Natural killer cell (primary cell): ENCODE results near the gene C18orf63. TPM values are rescaled to one million over a fixed set of nuclear protein-coding genes. Genes with fewer than 3 reads are reported as not detected.
"Not testable (repeated sequence)": the region's sequence is repeated elsewhere in the genome, so short reads cannot be mapped to it uniquely, and the experiment has no call there.

ENCODE experiments used
- ATAC-seq, 3 donors: fragments of 150-1000 bp in 2 of 3; fragments of 200-7000 bp in 1 of 3; cut with Tn5 transposase; 1 replicate in 1 of 3; 2 replicates in 2 of 3; pipeline ENCODE4 v1.10.0; 2021; ENCODE audit warnings: mild to moderate bottlenecking in 2 of 3, moderate library complexity in 2 of 3
- DNase-seq, 2 donors: peaks; one replicate each; pipeline versions ENCODE4 v3.0.0 to v3.0.0-alpha.2; 2013 to 2021; ENCODE audit warnings: mixed read lengths in 1 of 2
- H3K27ac ChIP-seq: one replicate; pipeline ENCODE4 v1.5.1; 2013; ENCODE audit warnings: mild to moderate bottlenecking, low read length
- H3K27me3 ChIP-seq: one replicate; pipeline ENCODE4 v1.6.1; 2013; ENCODE audit warnings: low read length; ENCODE audit not compliant: control insufficient read depth, insufficient read depth
- H3K36me3 ChIP-seq: one replicate; pipeline ENCODE4 v1.6.1; 2013; ENCODE audit warnings: low read length; ENCODE audit not compliant: control insufficient read depth, insufficient read depth
- H3K4me1 ChIP-seq: one replicate; pipeline ENCODE4 v1.6.1; 2013; ENCODE audit warnings: low read length; ENCODE audit not compliant: control insufficient read depth, insufficient read depth
- H3K4me3 ChIP-seq: one replicate; pipeline ENCODE4 v1.5.1; 2013; ENCODE audit warnings: low read length
- H3K9me3 ChIP-seq: one replicate; pipeline ENCODE4 v1.6.1; 2013; ENCODE audit warnings: low read length; ENCODE audit not compliant: control insufficient read depth, insufficient read depth
- H3K27ac Mint-ChIP-seq, 2 donors: one replicate each; pipeline ENCODE4 v1.8.0; 2022; ENCODE audit warnings: mild to moderate bottlenecking in 2 of 2, mixed read lengths in 2 of 2, moderate library complexity in 1 of 2
- H3K27me3 Mint-ChIP-seq, 2 donors: one replicate each; pipeline ENCODE4 v1.8.0; 2022; ENCODE audit warnings: low read depth in 2 of 2, mixed read lengths in 2 of 2
- H3K36me3 Mint-ChIP-seq: one replicate; pipeline ENCODE4 v1.8.0; 2022; ENCODE audit warnings: mixed read lengths
- H3K4me1 Mint-ChIP-seq, 2 donors: one replicate each; pipeline ENCODE4 v1.8.0; 2022; ENCODE audit warnings: mixed read lengths in 2 of 2
- H3K4me3 Mint-ChIP-seq: one replicate; pipeline ENCODE4 v1.8.0; 2022; ENCODE audit warnings: mild to moderate bottlenecking, moderate library complexity, mixed read lengths
- H3K9me3 Mint-ChIP-seq, 2 donors: one replicate each; pipeline ENCODE4 v1.8.0; 2022; ENCODE audit warnings: mixed read lengths in 2 of 2
- CTCF ChIP-seq: fragments of 200-600 bp; IDR thresholded peaks from one replicate; pipeline ENCODE4 v1.8.0; 2022; ENCODE audit warnings: antibody characterized with exemption
- WGBS: methylation state at CpG from one replicate; pipeline ENCODE4 v1.1.7; 2013; ENCODE audit warnings: missing lambda C conversion rate; ENCODE audit not compliant: insufficient coverage; 5-methylcytosine and 5-hydroxymethylcytosine counted together
- intact Hi-C: fragments of 100-400 bp; cut with micrococcal nuclease; formaldehyde crosslinking; loops from one replicate; pipeline ENCODE4 v1.14.2; 2022
- total RNA-seq, 4 donors: library from RNA; stranded (reverse); fragments of 120-200 nt in 1 of 4; gene quantifications; one replicate each; pipeline versions ENCODE4 v1.2.3 to v1.2.4, GENCODE V29; 2013 to 2022

C18orf63 gene
- total RNA-seq, 3 donors from 2014 or later (not counting 1 experiment from before 2014, with no cell fraction given) = not detected

DNA sequence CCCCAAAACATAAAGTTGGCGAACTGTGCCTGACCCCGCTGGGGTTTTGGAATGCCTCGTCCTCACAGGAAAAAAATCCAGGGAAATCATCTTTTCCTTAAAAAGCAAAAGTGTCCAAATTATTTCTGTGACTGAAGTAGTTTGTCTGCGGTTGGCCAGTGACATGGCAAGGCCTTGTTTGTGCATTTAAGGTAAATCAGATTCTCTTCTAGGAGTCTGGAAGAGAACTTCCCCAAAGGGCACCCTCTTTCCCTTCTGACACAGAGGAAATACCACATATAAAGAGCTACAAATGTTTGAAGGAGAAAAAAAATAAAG lies 23.1 kb upstream of the C18orf63 start:
- intact Hi-C loops = loop anchor here (1.0 to 2.0 kb wide), 3 partner anchors 144 to 305 kb away; partner anchors contain the start of genes CNDP2, TIMM21 and ZNF407
- Mint-ChIP-seq H3K9me3 (no peaks in the 10 kb centered on the region), H3K36me3 (no peaks in the 10 kb centered on the region), H3K4me1 (peaks cover 5 to 8% of the 10 kb centered on the region in 2 donors), H3K4me3 (no peak overlapping the region), H3K27me3 (no peaks in the 10 kb centered on the region), H3K27ac (peak overlapping the region; percentile 85 to 95)
- peak overlapping the region; percentile 95 for H3K4me3 ChIP-seq
- H3K27me3 ChIP-seq = no peaks in the 10 kb centered on the region
- no peaks in the 10 kb centered on the region for H3K9me3 ChIP-seq
- peaks cover 13% of the 10 kb centered on the region for H3K4me1 ChIP-seq
- ATAC-seq (no peak), DNase-seq (no peak)
- peak overlapping the region; percentile 34 for H3K27ac ChIP-seq
- no peaks in the 10 kb centered on the region for H3K36me3 ChIP-seq
- WGBS = 7% methylated on average over 4 of the region's 4 CpGs
- TF ChIP-seq CTCF = no peak

DNA sequence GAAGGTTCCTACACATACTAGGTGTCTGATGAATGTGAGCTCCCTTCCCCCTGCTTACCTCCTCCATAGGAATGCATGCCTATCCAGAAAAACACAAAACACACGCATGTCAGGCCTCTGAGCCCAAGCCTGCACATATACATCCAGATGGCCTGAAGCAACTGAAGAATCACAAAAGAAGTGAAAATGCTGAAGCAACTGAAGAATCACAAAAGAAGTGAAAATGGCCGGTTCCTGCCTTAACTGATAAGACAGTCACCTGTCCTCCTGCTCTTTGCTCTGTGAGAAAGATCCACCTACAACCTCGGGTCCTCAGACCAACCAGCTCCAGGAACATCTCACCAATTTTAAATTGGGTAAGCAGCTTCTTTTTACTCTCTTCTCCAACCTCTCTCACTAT lies 22.7 kb upstream of the C18orf63 start:
- H3K27ac ChIP-seq = not testable (repeated sequence)

GRCh38 chr18:74294526-74294925 lies 21.1 kb upstream of the C18orf63 start:
- 91% methylated on average over 8 of the region's 8 CpGs for WGBS
- no peaks in the 10 kb centered on the region for H3K36me3 Mint-ChIP-seq
- H3K36me3 ChIP-seq = no peaks in the 10 kb centered on the region
- no peak for DNase-seq
- H3K9me3 ChIP-seq = no peaks in the 10 kb centered on the region
- no peak for TF ChIP-seq CTCF
- no peak overlapping the region for H3K27ac Mint-ChIP-seq
- H3K4me3 ChIP-seq = no peak overlapping the region
- H3K27me3 Mint-ChIP-seq = peaks cover 3 to 5% of the 10 kb centered on the region in 2 donors
- ATAC-seq = no peak
- peaks cover 13% of the 10 kb centered on the region for H3K4me1 ChIP-seq
- no peaks in the 10 kb centered on the region for H3K9me3 Mint-ChIP-seq
- no peak overlapping the region for H3K4me3 Mint-ChIP-seq
- H3K27me3 ChIP-seq = no peaks in the 10 kb centered on the region
- intact Hi-C loops = no loop called here
- H3K27ac ChIP-seq = no peak overlapping the region
- H3K4me1 Mint-ChIP-seq = peaks cover 5 to 8% of the 10 kb centered on the region in 2 donors

More for the DNA sequence above, 22.7 kb upstream of the C18orf63 start:
- not testable (repeated sequence) for H3K4me1 Mint-ChIP-seq, H3K36me3 ChIP-seq, H3K27me3 Mint-ChIP-seq, ATAC-seq, H3K27me3 ChIP-seq, H3K4me3 Mint-ChIP-seq, H3K27ac Mint-ChIP-seq, H3K4me3 ChIP-seq, H3K36me3 Mint-ChIP-seq, H3K9me3 ChIP-seq, DNase-seq, H3K9me3 Mint-ChIP-seq
- H3K4me1 ChIP-seq = peaks cover 13% of the 10 kb centered on the region
- WGBS = 97% methylated on average over 3 of the region's 3 CpGs
- intact Hi-C loops = loop anchor here (1.0 to 2.0 kb wide), 3 partner anchors 145 to 304 kb away; partner anchors contain the start of genes CNDP2, TIMM21 and ZNF407

DNA sequence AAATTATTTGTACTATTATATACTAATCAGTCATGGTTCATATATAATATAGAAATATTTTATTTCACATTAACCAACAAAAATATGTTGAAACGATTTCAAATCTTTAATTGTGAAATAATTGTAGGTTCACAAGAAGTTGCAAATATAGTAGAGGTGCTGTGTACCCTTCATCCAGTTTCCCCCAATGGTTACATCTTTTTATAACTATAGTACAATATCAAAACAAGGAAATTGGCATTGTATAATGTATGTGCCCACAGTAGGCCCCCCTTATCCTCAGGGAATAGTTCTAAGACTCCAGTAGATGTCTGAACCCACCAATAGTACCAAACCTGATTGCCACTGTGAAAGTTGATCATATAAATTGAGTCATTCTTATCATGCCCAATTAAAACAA lies 16.5 kb upstream of the C18orf63 start:
- Mint-ChIP-seq H3K4me3 (no peak overlapping the region), H3K4me1 (no peaks in the 10 kb centered on the region), H3K27ac (no peak overlapping the region), H3K27me3 (peaks cover 13 to 33% of the 10 kb centered on the region in 2 donors), H3K36me3 (no peaks in the 10 kb centered on the region), H3K9me3 (no peaks in the 10 kb centered on the region)
- Histone ChIP-seq H3K27ac (no peak overlapping the region), H3K4me1 (no peaks in the 10 kb centered on the region), H3K36me3 (no peaks in the 10 kb centered on the region), H3K9me3 (no peaks in the 10 kb centered on the region), H3K27me3 (no peaks in the 10 kb centered on the region), H3K4me3 (no peak overlapping the region)
- no peak for ATAC-seq
- WGBS = no CpG with 5 or more reads among the region's 1 CpG
- no peak for DNase-seq
- intact Hi-C loops = no loop called here
- TF ChIP-seq CTCF = no peak
